Measurements from ENCODE around the gene STAU1.
"Not testable (repeated sequence)": the region's sequence is repeated elsewhere in the genome, so short reads cannot be mapped to it uniquely, and the experiment has no call there.

STAU1 gene

DNA sequence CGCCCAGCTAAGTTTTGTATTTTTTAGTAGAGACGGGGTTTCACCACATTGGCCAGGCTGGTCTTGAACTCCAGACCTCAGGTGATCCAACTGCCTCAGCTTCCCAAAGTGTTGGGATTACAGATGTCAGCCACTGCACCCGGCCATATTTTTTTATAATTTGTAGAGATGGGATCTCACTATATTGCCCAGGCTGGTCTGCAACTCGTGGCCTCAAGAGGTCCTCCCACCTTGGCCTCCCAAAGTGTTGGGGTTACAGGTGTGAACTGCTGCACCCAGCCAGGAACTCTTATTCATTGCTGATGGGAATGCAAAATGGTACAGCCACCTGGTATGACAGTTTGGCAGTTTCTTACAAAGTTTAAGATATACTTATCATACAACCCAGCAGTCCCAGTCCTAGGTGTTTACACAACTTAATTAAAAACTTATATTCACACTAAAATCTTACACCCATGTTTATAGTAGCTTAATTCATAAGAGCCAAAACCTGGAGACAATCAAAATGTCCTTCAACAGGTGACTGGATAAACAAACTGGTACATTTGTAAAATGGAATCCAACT lies 11.7 kb upstream of the STAU1 start:
- DNase-seq, result no peak

DNA sequence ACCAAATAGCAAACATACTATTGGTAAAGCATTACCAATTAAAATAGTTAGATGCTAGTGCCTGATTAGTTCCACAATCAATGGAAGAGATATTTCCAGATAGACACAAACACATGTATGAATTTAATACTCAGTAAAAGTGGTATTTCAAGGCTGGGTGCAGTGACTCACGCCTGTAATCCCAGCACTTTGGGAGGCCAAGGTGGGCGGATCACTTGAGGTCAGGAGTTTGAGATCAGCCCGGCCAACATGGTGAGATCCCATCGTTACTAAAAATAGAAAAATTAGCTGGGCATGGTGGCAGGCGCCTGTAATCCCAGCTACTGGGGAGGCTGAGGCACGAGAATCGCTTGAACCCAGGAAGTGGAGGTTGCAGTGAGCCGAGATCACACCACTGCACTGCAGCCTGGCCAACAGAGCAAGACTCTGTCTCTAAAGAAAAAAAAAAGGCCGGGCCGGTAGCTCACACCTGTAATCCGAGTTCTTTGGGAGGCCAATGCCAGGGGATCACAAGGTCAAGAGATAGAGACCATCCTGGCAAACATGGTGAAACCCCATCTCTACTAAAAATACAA lies 4.9 kb upstream of the STAU1 start:
- not testable (repeated sequence) for DNase-seq

DNA sequence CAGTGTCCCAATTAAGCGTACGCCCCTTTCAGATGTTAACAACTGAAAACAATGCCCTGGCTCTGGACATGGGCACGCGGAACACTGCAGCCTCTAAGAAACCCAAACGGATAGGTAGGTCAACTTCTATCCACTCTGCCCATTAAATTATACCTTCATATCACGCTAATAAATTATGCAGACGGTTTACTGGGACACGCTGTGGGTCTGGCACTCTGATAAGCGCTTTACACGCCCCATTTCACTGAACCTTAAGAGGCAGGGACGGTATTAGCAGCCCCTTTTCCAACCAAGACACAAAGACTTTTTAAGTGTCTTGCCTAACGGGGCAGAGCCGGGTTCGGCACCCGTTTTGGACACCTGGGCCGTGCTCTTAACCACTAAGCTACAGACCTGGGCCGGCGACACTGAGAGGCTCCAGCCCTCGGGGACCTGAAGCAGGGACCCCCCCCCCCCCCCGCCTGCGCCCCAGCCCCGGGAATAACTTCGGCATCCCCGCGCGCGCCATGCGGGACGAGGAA lies 744 bp downstream of the STAU1 start:
- no peak for DNase-seq

DNA sequence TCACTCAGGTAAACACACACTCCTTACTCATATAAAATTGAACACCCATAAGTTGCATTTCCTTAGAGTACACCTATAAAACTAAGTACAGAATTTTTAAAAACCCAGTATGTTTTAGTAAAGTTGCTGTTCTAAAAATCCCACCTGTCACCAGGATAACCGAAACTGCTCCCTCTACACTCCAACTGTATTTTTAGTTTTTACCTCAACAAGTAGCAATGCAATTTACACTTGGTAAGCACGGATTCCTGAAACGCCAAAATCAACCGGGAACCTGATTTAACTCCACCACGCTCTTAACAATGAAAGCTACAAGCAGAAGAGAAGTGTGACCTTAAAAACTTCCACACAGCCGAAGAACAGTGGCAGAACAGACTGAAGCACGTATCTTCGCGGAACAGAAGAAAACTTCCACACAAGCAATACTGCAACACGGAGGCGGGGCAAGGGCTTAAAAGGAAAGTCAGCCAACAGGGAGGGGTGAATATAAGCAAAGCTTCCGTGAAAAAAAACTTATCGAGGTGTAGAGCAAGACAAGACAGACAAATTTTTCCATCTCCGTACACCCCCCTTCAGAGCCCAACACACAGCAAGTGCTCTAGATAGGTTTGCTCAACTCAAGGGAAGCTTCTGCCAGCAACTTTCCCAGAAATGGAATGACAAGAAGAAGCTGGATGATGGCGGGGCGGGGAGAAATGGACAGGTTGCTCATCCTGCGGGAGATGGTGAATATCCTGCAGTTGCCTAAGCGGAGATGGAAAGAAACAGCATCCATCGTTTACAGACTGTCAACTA lies 1.4 kb downstream of the STAU1 start:
- DNase-seq, result peak; percentile 75

DNA sequence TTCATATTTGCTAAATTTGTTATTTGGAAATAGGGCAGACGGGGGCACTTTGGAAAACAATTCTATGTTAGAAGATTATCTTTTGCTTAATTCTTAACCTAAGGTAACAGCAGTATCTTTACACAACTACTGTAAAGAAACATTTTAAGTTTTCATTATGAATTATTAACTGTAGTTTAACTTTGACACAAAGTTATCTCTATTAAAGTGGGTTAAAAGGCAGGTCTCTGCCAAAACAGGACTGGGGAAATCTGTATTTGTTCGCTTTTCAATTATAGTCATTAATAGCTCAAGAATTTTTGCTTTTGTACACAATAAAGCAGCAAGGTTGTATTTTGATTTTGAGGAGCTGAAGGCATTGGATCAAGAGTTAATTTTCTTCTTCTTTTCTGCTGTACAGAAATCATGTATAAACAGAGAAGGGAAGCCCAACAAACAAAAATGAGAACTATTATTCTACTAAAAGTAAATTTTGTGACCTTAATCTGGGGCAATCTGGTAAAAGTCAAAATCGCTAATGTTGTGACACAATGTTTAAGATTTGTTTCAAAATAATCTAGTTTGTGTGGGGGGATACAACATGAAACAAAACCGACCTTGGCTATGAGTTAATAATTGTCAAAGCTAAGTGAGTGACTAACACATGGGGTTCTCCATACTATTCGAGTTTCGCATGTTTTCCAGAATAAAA lies 2.9 kb downstream of the STAU1 start:
- no peak for DNase-seq

DNA sequence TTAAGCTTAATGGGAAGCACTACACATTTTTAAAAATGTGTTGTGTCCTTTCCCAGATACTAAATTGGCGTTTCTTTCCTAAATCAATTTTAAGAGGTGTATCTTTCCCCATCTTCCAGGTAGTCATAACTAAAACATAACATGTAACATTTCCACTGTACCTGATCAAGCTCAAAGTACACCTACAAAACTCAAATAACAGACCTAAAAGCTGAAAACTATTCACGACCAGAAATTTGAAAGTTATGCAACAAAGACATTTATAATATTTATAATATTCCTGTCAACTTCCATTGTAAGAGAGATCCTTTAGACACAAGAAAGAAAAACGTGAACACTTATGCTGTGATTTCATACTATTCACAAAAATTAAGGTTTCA lies 3.5 kb downstream of the STAU1 start:
- no peak for DNase-seq

DNA sequence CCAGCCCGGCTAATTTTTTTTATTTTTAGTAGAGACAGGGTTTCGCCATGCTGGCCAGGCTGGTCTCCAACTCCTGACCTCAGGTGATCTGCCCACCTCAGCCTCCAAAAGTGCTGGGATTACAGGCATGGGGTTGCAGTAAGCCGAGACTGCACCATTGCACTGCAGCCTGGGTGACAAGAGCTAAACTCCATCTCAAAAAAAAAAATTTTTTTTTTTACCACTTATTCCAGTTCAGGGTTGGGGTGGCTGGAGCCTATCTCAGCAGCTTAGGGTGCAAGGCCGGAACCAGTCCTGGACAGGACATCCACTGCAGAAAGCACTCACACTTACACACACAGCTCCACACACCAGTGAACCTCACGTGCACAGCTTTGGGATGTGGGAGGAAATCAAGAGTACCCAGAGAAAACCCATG lies 4.0 kb downstream of the STAU1 start:
- not testable (repeated sequence) for DNase-seq

DNA sequence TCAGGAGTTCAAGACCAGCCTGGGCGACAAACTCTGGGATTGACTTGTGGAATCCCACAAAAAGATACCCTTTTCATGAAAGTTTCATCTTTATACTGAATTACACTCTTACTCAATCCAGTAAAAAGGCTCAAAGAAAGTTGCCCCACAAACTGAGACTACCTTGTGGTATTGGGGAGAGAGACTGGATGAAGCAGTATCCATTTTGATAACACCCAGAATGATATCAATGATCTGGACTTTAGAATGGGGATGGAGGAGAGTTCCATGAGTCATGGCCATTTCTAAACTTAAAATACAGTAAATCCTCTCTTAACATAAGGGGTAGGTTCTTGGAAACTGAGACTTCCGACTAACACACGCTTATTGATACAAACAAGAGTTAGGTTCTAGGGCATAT lies 4.7 kb downstream of the STAU1 start:
- no peak for DNase-seq

DNA sequence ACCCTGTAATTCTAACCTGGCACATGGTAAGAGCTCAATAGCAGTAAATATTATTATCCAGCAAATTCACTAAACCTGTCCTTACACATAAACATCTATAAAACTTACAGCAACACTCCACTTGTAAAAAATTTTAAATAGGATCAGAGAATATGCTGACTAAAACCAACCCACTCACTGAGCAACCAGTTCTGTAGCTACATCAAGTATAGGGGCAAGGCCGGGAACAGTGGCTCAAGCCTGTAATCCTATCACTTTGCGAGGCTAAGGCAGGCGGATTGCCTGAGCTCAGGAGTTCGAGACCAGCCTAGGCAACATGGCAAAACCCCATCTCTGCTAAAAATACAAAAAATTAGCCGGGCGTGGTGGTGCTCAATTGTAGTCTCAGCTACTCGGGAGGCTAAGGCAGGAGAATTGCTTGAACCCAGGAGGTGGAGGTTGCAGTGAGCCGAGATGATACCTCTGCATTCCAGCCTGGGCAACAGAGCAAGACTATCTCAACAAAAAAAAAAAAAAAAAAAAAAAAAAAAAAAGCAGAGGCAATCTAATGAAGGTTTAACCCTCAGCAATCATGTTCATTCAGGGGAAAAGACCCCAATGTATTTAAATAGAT lies 6.8 kb downstream of the STAU1 start:
- DNase-seq, result no peak

DNA sequence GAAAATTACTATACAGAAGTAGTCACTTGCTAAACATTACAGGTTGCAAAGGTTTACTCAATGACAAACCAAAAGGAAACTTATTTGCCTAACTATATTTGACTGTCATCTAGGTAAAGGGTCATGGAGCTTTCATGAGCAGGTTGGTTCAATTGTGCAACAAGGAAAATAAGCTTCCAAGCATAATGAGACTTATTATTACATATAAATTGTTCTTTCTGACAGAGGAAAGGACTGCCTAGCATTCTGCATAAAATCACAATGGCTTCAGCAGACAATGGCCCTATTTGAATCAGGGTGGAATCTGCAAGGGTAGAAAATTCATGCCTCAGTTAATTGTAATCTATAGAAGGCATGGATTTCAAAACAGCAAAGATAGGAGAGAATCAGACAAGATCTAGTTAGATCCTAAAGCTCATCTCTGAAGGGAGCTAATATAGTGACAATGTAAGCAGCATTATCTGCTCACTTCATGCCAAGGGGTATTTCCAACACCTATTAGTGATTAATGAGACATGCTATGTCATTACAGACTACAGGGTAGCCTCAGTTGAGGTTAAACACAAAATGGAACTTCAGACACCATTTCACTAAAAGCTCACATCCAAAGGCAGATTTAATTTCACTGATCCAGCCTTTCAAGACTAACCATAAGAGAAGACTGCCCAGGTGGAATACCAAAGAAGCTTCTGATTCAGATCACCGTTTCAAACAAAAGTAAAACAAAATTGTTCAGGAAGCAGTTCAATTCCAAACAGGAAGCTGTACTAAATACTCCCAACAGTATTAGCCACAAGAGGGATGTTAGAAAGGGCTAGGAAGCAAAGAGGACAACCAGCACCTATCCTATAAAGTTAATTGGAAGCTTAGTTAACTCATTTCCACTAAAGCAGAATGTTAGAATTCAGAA lies 8.5 kb downstream of the STAU1 start:
- no peak for DNase-seq

DNA sequence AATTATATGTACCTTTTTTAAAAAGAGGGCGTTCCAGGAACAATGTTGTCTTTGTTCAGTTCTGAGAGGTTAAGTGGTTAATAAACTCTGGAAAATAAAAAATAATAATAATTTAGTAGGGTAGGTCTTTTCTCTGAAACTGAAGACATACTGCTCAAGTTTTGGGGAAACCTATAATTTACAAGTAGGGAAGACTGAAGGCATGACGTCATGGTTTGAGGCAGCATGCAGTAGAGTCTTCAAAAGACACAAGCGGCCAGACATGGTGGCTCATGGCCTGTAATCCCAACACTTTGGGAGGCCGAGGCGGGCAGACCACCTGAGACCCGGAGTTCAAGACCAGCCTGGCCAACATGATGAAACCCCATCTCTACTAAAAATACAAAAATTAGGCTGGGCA lies 14.0 kb downstream of the STAU1 start:
- DNase-seq, result no peak

DNA sequence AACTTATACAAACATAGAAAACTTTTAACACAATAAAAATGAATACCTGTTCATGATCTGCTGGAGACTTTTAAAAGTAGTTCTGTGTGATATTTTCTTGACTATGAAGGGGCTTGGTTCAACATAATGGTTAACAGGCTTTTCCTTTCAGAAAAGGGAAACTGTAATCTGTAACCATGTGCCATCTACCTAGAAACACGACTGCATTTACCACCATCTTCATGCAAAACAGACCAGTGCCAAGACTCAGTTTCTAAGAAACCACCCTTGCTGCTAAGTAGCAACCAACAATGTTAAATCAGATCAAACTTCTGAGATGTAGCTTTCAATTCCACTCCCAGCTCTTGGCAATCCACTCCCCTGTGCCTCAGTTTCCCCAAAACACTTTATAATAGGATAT lies 15.7 kb downstream of the STAU1 start:
- no peak for DNase-seq

DNA sequence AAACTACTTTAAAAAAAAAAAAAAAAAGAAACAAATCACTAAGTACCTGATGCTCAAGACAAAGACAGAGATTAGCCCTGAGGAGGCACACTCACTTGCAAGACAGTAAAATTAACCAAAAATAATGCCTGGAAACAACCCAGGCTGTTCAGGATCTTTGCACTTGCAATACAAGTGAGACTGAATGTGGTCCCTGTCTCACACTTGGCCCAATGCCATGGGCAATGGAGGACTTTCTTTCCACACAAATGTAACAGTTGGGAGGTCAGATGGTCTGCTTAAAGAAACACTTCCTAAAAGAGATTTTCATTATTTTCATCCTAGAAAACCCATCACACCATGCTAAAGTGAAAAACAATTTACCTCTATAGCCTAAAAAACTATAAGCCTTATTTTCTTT lies 16.2 kb downstream of the STAU1 start:
- DNase-seq, result no peak

DNA sequence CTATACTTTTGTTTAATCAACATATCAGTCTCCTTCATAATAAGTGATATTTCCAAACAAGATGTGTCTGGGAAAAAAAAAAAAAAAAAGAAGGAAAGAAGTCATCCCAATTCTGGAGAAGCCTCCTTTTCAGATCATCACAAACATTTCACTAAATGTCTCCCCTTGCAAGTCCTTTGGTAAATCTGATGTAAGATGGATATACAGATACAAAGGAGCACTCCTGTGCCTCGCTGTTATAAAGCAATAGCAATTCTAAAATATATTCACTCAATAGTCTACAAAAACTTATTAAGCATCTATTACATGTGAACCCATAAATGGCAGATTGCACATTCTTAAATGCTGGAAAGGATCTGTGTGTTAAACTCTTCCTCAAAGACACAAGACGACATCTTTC lies 17.4 kb downstream of the STAU1 start:
- DNase-seq, result no peak

DNA sequence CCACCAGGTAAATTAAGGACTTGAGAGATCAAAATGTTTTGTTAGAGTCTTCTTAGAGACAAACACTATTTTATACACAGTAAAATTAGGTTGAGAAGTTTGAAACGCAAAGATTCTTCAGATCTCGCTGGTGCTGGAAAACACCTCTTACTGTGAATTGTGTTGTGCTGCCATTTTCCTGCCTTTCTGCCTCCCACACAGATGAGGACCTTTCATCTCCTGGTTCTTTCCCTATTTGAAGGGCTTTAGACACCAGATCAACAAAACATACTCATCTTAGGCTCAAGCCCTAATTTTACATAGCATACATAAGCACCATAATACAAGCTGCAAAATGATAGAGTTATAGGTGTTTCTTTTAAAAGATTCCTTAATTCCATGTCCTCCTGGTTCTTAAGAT lies 18.6 kb downstream of the STAU1 start:
- no peak for DNase-seq

DNA sequence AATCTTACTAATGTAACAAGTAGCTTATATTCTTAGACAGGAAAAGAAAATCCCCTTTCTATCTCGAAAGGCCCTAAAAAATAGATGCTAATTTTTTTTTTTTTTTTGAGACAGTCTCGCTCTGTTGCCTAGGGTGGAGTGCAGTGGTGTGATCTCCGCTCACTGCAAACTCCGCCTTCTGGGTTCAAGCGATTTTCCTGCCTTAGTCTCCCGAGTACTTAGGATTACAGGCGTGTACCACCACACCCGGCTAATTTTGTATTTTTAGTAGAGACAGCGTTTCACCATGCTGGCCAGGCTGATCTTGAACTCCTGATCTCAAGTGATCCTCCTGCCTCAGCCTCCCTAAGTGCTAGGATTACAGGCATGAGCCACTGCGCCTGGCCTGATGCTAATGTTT lies 19.3 kb downstream of the STAU1 start:
- not testable (repeated sequence) for DNase-seq

DNA sequence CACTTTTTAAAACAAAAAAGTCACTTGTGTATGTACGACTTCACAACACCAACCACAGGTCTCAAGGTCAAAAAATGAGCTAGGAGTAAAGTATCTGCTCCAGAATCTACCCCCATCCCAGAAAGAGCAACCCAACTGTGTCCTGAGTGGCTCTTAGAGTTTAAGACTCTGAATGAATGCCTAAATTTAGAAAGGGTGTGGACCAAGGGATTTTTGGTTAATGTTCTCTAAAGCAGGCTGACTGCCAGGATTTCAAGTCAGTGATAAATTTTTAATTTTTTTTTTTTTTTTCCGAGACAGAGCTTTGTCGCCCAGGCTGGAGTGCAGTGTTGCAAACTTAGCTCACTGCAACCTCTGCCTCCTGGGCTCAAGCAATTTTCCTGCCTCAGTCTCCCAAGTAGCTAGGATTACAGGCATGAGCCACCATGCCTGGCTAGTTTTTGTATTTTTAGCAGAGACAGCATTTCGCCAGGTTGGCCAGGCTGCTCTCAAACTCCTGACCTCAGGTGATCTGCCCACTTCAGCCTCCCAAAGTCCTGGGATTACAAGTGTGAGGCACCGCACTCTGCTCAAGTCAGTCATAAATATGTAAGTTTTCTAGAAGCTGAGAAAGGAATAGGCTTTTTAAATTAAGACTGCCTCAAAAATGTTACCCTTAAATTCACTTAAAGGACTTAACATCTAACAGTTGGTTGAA lies 20.2 kb downstream of the STAU1 start:
- DNase-seq, result no peak

DNA sequence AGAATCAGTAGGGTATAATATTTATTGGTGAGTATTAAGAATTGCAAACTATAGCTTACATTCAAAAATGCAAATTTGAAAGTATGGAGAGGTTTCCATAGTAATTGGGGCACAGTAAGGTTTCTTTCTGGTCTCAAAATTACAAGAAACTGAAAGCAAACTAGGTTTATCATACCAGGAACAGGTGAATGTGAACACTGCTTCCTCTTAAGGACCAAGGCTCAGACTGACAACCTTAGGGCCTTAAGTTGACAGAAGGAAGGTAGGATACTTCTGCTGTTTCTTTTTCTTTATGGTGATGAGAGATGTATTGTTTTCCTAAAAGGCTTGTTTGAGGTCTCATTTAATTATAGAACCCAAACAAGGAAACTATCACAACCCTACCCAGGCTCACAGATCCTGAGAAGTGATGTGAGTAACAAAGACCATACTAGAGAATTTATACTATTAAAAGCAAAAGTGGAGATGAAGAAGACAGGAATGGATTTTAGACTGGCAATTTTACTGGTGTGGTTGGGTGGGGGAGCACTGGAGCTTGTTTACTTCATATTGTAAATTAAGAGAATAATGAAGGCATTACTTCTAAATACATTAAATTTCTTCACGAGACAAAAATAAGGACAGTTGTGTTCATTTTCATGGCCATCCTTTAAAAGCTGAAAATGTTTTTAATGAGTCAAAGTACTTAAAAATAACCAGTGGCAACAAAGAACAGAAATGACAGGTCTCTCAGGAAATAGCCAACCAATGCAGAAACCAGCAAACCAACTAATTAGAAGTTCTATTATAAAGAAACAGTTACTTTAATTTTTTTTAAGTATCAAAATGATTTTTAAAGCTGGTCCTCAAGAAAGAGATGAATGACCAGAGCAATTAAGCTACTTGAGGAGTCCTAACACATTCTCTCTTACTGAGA lies 21.3 kb downstream of the STAU1 start:
- peak; percentile 14 for DNase-seq

DNA sequence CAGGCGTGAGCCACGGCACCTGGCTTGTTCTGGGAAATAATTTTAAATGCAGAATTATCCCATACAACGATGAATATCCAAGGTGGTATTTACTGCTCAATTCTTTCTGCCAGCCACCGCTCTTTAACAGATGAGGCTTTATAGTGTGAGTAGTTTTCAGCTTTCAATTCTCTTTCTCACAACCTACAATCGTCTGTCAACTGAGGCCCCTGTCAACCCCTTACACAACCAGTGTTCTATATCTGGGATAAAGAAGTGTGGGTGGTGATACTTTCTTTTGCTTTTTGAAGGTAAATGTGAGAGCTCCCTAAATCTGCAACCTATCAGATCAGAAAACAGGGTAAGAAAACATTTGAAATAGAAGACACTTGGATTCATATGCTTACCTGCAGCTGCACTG lies 22.5 kb downstream of the STAU1 start:
- DNase-seq, result no peak

DNA sequence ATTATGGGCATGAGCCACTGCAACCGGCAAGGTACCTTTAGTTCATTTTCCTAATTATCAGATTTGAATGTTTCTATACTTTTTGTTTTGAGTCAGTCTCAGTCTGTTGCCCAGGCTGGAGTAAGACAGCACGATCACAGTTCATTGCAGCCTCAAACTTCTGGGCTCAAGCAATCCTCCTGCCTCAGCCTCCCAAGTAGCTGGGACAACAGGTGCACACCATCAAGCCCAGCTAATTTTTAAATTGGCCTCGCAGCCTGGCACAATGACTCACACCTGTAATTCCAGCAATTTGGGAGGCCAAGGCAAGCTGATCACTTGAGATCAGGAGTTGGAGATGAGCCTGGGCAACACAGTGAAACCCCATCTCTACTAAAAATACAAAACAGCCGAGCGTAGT lies 24.4 kb downstream of the STAU1 start:
- no peak for DNase-seq
